ENCODE data around the gene ID1. TPM values are rescaled to one million over a fixed set of nuclear protein-coding genes. Genes with fewer than 3 reads are reported as not detected.

The ID1 gene
- total RNA-seq, 1 experiment from 2014 or later = 88.8 TPM

DNA sequence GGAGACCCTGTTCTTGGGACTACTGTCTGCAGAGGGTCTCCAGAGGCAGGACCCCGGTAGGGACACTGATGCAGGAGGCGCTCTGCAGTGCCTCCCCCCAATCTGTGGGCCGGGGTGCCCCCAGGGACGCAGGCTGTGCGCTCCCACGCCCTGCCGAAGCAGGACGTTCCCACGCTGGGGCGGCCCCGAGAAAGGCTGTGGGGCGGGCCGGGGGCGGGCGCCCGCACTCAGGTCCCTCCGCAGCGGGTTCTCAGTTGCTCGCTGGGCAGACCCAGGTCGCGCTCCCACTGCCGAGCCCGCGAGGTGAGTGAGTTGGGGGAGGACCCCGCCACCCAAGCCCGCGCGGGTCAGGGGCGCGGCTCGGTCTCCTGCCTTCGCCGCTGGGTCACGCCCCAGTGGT, 32.6 kb downstream of the ID1 start, which contains the start of gene COX4I2 (continued):
- TF ChIP-seq, protein P1, sequence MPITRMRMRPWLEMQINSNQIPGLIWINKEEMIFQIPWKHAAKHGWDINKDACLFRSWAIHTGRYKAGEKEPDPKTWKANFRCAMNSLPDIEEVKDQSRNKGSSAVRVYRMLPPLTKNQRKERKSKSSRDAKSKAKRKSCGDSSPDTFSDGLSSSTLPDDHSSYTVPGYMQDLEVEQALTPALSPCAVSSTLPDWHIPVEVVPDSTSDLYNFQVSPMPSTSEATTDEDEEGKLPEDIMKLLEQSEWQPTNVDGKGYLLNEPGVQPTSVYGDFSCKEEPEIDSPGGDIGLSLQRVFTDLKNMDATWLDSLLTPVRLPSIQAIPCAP (CRISPR knock-in tag; IDR thresholded peaks at IDR 0.05) = no peak
- no peak for TF ChIP-seq MXD4 (CRISPR knock-in tag; IDR thresholded peaks at IDR 0.05; ENCODE audit: borderline replicate concordance)
- no peak for TF ChIP-seq ELF4 (CRISPR knock-in tag; IDR thresholded peaks at IDR 0.05; ENCODE audit: low read depth)
- TF ChIP-seq, protein P2, sequence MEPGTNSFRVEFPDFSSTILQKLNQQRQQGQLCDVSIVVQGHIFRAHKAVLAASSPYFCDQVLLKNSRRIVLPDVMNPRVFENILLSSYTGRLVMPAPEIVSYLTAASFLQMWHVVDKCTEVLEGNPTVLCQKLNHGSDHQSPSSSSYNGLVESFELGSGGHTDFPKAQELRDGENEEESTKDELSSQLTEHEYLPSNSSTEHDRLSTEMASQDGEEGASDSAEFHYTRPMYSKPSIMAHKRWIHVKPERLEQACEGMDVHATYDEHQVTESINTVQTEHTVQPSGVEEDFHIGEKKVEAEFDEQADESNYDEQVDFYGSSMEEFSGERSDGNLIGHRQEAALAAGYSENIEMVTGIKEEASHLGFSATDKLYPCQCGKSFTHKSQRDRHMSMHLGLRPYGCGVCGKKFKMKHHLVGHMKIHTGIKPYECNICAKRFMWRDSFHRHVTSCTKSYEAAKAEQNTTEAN (CRISPR knock-in tag; IDR thresholded peaks at IDR 0.05) = no peak

DNA sequence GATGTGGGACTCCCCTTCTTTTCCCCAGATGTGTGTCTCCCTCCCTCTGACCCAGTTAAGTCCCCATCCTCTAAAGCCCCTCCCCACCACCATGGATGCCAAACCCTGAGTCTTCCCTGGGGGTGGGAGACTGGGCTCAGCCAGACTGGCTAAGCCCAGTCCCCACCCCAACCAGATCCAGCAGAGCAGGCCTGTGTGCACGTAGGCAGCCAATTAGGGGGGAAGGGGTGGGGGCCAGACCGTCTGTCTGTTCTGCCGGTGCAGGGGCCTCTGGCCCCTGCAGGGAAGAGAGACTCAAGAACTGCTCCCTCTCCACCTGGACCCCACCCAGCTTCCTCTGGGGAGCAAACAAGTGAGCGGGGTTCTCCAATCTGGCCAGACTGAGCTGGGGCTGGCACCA, 33.2 kb downstream of the ID1 start:
- Mint-ChIP-seq H3K36me3 (no peaks in the 10 kb centered on the region), H3K4me1 (no peaks in the 10 kb centered on the region), H3K27ac (no peak overlapping the region), H3K9me3 (no peaks in the 10 kb centered on the region), H3K27me3 (ENCODE audit: low read depth) (no peaks in the 10 kb centered on the region; the same call in 1 of the 2 replicates), H3K4me3 (no peak overlapping the region)
- ChIA-PET CTCF (interaction anchor here (1.0 to 6.2 kb wide), 5 partner anchors 24 to 85 kb away, joined by 3 to 43 read pairs (median 8); partner anchors contain the start of gene BCL2L1), POLR2A (no interaction called here)
- ATAC-seq (no peak), DNase-seq (ENCODE audit: low spot score) (no peak)
- TF ChIP-seq NFATC4 (CRISPR knock-in tag; IDR thresholded peaks at IDR 0.05) = no peak
- TF ChIP-seq TEAD1 (CRISPR knock-in tag; IDR thresholded peaks at IDR 0.05) = no peak
- TF ChIP-seq SOX15 (CRISPR knock-in tag; IDR thresholded peaks at IDR 0.05) = no peak
- TF ChIP-seq EMX1 (CRISPR knock-in tag; IDR thresholded peaks at IDR 0.05) = no peak
- no peak for TF ChIP-seq TP53 (CRISPR knock-in tag; IDR thresholded peaks at IDR 0.05)
- TF ChIP-seq, protein P3, sequence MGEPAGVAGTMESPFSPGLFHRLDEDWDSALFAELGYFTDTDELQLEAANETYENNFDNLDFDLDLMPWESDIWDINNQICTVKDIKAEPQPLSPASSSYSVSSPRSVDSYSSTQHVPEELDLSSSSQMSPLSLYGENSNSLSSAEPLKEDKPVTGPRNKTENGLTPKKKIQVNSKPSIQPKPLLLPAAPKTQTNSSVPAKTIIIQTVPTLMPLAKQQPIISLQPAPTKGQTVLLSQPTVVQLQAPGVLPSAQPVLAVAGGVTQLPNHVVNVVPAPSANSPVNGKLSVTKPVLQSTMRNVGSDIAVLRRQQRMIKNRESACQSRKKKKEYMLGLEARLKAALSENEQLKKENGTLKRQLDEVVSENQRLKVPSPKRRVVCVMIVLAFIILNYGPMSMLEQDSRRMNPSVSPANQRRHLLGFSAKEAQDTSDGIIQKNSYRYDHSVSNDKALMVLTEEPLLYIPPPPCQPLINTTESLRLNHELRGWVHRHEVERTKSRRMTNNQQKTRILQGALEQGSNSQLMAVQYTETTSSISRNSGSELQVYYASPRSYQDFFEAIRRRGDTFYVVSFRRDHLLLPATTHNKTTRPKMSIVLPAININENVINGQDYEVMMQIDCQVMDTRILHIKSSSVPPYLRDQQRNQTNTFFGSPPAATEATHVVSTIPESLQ (CRISPR knock-in tag; IDR thresholded peaks at IDR 0.05) = no peak
- TF ChIP-seq TEAD4 (CRISPR knock-in tag; IDR thresholded peaks at IDR 0.05) = no peak
- TF ChIP-seq IRF2 (CRISPR knock-in tag; IDR thresholded peaks at IDR 0.05; ENCODE audit: borderline replicate concordance, low read depth) = no peak
- TF ChIP-seq, protein P4, sequence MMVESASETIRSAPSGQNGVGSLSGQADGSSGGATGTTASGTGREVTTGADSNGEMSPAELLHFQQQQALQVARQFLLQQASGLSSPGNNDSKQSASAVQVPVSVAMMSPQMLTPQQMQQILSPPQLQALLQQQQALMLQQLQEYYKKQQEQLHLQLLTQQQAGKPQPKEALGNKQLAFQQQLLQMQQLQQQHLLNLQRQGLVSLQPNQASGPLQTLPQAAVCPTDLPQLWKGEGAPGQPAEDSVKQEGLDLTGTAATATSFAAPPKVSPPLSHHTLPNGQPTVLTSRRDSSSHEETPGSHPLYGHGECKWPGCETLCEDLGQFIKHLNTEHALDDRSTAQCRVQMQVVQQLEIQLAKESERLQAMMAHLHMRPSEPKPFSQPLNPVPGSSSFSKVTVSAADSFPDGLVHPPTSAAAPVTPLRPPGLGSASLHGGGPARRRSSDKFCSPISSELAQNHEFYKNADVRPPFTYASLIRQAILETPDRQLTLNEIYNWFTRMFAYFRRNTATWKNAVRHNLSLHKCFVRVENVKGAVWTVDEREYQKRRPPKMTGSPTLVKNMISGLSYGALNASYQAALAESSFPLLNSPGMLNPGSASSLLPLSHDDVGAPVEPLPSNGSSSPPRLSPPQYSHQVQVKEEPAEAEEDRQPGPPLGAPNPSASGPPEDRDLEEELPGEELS (CRISPR knock-in tag; IDR thresholded peaks at IDR 0.05) = no peak
- no peak for TF ChIP-seq HMGA2 (CRISPR knock-in tag; IDR thresholded peaks at IDR 0.05)
- TF ChIP-seq, protein P5, sequence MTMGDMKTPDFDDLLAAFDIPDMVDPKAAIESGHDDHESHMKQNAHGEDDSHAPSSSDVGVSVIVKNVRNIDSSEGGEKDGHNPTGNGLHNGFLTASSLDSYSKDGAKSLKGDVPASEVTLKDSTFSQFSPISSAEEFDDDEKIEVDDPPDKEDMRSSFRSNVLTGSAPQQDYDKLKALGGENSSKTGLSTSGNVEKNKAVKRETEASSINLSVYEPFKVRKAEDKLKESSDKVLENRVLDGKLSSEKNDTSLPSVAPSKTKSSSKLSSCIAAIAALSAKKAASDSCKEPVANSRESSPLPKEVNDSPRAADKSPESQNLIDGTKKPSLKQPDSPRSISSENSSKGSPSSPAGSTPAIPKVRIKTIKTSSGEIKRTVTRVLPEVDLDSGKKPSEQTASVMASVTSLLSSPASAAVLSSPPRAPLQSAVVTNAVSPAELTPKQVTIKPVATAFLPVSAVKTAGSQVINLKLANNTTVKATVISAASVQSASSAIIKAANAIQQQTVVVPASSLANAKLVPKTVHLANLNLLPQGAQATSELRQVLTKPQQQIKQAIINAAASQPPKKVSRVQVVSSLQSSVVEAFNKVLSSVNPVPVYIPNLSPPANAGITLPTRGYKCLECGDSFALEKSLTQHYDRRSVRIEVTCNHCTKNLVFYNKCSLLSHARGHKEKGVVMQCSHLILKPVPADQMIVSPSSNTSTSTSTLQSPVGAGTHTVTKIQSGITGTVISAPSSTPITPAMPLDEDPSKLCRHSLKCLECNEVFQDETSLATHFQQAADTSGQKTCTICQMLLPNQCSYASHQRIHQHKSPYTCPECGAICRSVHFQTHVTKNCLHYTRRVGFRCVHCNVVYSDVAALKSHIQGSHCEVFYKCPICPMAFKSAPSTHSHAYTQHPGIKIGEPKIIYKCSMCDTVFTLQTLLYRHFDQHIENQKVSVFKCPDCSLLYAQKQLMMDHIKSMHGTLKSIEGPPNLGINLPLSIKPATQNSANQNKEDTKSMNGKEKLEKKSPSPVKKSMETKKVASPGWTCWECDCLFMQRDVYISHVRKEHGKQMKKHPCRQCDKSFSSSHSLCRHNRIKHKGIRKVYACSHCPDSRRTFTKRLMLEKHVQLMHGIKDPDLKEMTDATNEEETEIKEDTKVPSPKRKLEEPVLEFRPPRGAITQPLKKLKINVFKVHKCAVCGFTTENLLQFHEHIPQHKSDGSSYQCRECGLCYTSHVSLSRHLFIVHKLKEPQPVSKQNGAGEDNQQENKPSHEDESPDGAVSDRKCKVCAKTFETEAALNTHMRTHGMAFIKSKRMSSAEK (CRISPR knock-in tag; IDR thresholded peaks at IDR 0.05; ENCODE audit: borderline replicate concordance) = no peak
- TF ChIP-seq, protein P6, sequence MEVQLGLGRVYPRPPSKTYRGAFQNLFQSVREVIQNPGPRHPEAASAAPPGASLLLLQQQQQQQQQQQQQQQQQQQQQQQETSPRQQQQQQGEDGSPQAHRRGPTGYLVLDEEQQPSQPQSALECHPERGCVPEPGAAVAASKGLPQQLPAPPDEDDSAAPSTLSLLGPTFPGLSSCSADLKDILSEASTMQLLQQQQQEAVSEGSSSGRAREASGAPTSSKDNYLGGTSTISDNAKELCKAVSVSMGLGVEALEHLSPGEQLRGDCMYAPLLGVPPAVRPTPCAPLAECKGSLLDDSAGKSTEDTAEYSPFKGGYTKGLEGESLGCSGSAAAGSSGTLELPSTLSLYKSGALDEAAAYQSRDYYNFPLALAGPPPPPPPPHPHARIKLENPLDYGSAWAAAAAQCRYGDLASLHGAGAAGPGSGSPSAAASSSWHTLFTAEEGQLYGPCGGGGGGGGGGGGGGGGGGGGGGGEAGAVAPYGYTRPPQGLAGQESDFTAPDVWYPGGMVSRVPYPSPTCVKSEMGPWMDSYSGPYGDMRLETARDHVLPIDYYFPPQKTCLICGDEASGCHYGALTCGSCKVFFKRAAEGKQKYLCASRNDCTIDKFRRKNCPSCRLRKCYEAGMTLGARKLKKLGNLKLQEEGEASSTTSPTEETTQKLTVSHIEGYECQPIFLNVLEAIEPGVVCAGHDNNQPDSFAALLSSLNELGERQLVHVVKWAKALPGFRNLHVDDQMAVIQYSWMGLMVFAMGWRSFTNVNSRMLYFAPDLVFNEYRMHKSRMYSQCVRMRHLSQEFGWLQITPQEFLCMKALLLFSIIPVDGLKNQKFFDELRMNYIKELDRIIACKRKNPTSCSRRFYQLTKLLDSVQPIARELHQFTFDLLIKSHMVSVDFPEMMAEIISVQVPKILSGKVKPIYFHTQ (CRISPR knock-in tag; IDR thresholded peaks at IDR 0.05) = no peak
- TF ChIP-seq, protein P7, sequence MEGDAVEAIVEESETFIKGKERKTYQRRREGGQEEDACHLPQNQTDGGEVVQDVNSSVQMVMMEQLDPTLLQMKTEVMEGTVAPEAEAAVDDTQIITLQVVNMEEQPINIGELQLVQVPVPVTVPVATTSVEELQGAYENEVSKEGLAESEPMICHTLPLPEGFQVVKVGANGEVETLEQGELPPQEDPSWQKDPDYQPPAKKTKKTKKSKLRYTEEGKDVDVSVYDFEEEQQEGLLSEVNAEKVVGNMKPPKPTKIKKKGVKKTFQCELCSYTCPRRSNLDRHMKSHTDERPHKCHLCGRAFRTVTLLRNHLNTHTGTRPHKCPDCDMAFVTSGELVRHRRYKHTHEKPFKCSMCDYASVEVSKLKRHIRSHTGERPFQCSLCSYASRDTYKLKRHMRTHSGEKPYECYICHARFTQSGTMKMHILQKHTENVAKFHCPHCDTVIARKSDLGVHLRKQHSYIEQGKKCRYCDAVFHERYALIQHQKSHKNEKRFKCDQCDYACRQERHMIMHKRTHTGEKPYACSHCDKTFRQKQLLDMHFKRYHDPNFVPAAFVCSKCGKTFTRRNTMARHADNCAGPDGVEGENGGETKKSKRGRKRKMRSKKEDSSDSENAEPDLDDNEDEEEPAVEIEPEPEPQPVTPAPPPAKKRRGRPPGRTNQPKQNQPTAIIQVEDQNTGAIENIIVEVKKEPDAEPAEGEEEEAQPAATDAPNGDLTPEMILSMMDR (IDR thresholded peaks at IDR 0.05) = no peak
- TF ChIP-seq MYBL2 (CRISPR knock-in tag; IDR thresholded peaks at IDR 0.05) = no peak
- TF ChIP-seq, protein P8, sequence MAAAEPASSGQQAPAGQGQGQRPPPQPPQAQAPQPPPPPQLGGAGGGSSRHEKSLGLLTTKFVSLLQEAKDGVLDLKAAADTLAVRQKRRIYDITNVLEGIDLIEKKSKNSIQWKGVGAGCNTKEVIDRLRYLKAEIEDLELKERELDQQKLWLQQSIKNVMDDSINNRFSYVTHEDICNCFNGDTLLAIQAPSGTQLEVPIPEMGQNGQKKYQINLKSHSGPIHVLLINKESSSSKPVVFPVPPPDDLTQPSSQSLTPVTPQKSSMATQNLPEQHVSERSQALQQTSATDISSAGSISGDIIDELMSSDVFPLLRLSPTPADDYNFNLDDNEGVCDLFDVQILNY (CRISPR knock-in tag; IDR thresholded peaks at IDR 0.05) = no peak
- TF ChIP-seq TCF7 (CRISPR knock-in tag; IDR thresholded peaks at IDR 0.05; ENCODE audit: low read depth) = no peak

All from WTC11 (cell line).